ENCODE data around the gene TMEM143.
"Not testable (repeated sequence)": the region's sequence is repeated elsewhere in the genome, so short reads cannot be mapped to it uniquely, and the experiment has no call there.

The TMEM143 gene

DNA sequence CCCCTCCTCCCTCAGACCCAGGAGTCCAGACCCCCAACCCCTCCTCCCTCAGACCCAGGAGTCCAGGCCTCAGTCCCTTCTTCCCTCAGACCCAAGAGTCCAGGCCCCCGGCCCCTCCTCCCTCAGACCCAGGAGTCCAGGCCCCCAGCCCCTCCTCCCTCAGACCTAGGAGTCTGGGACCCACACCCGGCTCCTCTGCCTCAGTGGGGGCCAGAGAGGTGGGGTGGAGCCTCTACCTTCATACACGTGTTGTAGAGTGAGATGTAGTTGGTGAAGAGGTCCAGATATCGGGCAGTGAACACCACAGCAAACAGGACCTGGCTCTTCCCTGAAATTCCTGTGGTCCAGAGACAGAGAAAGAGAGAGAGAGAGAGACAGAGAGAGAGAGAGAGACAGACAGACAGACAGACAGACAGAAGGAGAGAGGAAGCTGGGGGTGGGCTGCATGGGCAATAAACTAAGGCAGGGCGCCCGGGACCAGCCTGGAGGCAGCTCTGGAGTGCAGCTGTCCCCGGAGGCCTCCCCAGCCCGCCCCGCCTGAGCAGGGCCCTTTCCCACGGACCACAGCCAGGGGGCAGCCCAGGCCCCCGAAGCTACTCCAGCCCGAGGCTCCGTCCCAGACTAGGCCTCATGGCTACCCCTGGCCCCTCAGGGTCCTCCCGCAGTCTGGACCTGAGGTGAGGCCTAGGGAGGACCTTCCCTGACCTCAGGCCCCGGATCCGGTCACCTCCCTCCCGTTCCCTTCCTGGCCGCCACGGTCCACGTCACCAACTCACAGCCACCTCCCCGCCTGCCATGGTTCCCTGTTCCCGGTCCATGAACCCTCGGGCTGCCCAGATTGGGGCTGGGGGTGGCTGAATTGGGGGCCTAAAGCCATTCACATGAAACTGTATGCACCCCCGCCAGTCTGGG, 26.7 kb upstream of the TMEM143 start:
- peak; percentile 29 to 30 for DNase-seq

DNA sequence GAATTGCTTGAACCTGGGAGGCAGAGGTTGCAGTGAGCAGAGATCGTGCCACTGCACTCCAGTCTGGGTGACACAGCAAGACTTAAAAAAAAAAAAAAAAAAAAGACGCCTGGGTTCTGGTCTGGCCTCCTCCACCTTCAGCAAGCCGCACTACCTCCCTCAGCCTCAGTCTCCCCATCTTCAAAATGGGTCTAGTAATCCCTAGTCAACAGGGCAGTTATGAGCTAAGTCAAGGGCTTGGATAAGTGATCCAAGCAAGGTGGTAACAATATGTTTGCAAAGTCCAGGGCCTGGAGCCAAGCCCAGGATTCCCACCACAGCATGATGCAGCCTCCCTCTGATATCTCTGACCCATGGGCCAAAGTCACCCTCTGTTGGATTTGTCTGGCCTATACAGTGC, 23.2 kb upstream of the TMEM143 start:
- no peak for DNase-seq

DNA sequence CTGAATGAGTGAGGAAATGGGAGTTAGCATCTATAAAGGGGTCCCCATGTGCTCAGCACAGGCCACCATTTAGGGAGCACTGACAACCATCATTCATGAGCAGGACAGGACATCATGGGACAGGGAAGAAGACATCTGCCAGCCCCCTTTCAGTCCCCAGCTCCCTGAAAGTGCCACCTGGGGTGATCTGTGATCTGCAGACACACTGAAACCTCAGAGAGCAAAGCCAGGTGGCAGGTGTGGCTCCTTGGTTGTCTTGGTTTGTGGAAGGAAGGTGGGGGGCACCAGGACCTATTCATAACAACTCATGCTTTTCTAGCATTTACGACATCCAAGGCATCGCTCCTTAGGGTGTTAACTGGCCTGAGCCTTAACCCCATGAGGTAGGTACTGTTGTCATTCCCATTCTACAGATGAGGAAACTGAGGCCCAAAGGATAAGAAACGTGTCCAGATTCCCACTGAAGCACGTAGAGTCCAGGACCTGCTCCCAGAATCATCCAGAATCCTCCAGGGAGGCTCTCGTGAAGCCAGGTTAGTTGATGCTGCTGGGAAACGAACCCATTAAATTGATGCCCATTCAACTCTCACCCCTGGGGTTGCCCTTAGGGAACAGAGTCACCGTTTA, 21.8 kb upstream of the TMEM143 start:
- DNase-seq, result no peak

DNA sequence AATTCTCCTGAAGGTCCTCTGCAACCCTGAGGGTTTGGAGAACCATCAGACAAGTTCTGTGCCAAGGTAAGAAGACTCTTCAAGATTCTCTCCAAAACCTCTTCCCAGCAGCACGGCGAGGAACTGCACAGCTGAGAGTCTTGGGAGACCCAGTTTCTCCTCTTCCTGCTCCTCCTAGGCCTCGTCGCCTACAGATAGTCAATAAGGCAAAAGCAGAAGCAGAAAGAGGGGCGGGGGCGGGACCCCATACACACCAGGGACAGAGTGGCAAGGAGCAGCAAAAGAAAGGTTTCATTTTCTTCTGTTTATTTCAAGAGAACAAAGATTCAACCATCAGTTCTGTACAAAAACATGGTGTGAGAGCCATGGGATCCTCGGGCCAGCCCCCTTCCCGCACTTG, 18.5 kb upstream of the TMEM143 start:
- DNase-seq, result no peak

DNA sequence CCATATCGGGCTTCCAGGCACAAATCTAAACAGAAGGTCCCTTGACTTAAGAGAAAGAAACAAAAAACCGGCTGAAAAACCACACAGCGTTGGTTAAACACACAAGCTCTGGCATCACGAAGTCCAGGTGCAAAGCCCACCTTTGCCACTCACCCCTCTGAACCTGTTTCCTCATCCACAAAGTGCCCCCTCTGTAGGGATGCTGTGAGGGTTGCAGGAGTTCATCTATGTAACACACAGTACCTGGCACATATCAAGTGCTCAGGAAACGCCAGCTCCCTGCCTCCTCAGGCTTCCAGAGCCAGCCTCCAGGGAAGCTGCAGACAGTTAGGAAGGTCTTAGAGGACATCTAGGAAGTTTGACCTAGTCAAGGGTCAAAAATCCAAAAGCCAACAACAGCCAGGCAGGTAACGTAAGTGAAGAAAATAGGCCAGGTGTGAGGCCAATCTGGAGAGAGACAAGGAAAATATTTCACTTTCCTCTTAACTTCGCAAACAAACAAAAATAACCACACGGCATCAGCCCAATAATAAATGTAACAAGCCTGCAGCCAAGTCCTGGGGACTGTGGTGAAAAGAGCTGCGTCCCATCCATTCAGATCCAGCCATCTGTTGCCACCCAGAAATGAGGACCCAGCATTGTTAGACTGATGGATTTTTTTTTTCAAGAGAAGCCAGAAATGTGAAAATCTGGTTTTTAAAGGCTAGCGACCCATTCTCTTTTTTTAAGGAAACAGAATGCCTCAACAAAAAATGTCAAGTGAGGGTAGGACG, 17.6 kb upstream of the TMEM143 start:
- no peak for DNase-seq

DNA sequence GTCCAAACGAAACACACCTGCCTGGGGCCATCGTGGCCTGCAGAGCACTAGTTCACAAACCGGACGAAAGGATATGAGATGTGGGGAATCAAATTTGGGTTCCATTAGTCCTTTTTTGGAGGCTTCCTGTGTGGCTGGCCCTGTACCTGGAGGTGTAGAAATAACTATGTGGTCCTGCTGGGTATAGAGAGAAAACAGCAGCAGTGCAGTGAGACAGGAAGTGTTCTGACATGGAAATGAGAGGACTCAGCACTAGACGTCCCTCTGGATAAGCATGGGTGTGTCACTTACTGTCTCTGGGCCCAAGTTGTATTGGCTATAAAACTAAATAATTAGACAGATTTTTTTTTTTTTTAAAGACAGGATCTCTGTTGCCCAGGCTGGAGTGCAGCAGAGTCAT, 15.3 kb upstream of the TMEM143 start:
- DNase-seq, result no peak

DNA sequence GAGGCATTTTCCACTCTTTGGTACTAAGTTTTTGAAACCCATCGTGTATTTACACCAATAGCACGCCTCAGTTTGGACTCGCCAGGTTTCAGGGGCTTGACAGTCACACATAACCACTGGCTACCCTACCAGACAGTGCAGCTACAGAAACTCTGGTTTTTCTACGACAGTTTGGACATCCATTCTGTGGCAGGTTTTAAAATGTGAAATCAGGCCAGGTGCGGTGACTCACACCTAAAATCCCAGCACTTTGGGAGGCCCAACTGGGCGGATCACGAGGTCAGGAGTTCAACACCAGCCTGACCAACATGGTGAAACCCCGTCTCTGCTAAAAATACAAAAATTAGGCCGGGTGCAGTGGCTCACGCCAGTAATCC, 14.4 kb upstream of the TMEM143 start:
- no peak for DNase-seq

DNA sequence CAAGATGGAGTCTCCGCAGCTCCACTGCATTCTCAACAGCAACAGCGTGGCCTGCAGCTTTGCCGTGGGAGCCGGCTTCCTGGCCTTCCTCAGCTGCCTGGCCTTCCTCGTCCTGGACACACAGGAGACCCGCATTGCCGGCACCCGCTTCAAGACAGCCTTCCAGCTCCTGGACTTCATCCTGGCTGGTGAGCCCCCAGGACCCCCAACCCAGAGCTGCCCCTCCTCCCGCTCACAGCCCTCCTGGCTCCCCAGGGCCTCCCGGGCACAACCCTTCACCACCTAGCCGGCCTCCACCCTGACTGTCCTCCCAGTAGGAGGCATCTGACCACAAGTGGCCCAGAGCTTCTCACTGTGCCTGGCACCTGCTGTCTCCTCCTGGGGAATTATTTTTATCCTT, 9.8 kb upstream of the TMEM143 start:
- DNase-seq, result no peak

DNA sequence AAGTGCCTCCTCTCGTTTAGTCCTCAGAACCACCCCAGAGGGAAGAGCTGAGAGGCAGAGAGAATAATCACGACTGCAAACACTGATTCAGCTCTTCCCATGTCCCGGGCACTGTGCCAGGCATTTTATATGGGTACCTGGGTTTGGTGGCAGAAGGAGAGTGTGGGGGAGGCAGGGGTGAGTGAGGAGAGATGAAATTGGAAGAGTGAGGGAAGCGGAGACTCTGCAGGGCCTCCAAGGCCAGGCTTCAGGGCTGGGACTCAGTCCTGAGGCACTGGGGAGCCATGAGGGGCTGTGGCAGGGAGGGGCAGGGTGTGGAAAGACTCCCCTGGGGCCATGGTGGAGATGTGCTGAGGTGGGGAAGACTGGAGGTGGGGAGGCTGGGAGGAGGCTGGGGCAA, 9.2 kb upstream of the TMEM143 start:
- peak; percentile 74 to 83 for DNase-seq

DNA sequence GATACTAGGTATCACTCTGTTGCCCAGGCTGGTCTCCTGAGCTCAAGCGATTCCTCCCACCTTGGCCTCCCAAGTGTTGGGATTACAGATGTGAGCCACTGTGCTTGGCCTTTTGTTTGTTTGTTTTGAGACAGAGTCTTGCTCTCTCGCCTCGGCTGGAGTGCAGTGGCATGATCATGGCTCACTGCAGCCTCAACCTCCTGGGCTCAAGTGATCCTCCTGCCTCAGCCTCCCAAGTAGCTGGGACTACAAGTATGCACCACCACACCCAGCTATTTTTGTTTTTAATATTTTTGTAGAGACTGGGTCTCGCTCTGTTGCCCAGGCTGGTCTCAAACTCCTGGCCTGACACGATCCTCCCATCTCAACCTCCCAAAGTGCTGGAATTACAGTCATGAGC, 8.0 kb upstream of the TMEM143 start:
- DNase-seq, result not testable (repeated sequence)

DNA sequence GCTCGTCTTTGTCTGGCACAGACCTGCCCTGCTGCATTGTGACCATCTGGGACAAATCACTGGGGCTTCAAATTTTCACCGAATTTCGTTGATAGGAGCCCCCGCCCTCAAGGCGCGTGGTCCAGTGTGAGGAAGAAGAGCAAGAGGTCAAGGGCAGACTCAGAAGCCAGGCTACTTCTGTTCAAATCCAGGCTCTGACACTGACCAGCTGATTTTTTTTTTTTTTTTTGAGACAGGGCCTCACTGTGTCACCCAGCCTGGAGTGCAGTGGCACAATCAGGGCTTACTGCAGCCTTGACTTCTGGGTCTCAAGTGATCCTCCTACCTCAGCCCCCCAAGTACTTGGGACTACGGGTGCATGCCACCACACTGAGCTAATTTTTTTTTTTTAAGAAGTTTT, 7.6 kb upstream of the TMEM143 start:
- no peak for DNase-seq

DNA sequence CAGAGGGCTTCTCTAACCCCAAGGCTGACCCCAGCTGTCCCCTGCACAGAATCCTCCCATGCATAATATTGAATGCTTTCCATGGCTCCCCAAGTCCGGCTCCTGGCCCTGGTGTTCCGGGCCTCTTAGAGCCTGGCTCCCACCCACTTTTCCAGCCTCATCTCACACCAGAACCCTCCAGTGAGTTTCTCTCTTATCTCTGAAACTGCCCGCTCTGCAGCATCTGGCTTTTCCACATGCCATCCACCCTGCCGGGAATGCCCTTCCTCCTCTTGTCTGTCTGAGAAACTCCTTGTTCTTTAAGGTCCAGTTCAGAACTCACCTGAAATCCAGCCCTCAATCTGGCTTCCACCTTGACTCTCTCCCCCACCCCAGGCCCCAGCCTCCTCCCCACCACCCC, 7.2 kb upstream of the TMEM143 start:
- DNase-seq, result no peak

DNA sequence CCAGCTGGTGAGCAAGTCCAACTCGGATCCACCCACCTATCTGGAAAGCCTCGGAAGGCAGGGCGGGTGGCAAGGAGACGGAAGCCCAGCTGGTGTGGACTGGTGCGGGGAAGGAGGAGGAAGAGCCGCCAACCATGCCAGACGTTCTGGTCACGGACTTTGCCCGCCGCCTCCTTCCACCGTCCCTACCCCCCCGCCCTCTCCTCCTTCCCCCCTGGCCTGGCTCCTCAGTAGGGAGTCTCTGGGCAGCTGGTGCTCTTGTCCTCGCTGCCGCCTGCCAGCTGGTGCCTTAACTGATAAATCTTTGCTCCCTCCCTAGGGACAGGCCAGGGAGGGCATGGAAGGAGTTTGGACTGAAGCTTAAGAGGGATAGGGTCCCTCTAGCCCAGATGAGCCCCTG, 5.2 kb upstream of the TMEM143 start:
- DNase-seq, result no peak

DNA sequence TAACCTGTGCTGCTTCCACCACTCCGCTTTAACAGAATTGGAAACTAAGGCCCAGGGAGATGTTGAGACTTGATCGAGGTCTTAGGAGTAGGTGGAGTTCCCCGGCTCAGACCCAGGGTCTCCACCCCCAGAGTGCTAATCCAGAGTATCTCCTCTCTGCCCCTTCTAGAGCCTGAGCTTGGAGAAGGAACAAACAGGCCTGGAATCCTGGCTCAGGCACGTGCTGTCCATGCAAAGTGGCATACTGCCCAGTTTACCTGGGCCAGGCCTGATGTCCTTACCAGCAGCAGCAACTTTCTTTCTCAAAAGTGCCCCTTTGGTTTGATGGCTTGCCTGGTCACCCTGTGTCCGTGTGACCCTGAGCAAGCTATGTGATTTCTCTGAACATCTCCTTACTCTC, 4.1 kb upstream of the TMEM143 start:
- DNase-seq, result no peak

DNA sequence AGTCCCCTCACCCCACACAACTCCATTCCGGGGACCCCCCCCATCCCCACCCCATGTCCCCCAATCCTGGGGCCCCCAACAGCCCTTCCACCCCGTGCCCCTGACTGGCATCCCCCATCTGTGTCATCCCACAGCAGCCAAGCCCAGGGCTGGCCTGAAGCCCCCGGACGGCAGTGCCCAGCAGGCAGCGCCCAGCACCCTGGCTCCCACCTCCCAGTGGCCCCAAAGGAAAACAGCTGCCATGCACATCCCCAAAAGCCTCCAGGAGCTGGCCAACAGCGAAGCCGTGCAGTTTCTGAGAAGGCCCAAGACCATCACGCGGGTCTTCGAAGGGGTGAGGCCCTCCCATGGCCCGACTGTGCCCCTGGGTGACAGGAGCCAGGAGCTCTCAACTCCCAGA, 1.9 kb upstream of the TMEM143 start:
- DNase-seq, result no peak

DNA sequence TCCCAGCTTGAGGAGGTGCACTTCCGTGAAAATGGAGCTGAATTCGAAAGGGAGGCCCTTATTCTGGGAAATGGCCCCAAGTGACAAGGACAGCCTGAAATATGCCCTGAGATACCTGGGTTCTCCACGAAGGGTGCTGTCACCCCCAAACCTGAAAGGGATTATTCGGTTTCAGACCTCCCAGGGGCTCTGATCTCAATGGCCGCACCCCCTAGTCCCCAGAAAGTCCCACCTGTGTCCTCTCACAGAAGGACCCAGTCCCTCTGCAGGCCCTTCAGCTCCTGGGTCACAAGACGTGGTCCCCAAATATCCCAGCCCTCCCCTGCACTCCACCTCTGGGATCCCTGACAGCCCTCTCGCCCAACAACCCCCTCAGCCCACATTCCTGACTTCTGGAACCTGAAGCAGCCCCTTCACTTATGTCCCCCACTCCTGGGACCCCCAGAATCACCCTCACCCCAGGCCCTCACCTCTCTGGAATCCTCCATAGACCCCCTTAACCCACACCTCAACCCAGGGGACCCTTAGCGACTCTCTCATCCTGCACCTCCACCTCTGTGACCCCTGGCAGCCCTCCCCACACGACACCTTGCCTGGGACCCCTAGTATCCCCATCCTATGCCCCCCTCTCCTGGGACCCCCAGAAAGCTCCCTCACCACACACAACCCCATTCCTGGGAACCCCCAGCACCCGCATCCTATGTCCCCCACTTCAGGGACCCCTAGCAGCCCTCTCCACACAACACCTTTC, 1.0 kb upstream of the TMEM143 start:
- no peak for DNase-seq

DNA sequence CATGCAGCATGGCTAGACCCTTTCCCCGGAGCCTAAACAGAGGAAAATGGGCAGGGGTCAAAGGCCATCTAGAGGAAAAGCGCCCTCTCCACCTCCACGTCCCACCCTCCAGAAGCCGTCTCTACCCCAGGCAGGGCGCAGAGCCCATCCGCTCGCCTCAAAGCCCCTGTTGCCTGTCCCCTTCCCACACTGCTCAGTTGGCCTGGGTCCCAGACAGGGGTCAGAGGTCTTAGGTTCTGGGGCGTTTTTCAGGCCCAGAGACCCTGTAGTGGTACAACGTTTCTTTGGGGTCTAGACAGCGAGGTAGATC, 285 bp downstream of the TMEM143 start:
- DNase-seq, result no peak

DNA sequence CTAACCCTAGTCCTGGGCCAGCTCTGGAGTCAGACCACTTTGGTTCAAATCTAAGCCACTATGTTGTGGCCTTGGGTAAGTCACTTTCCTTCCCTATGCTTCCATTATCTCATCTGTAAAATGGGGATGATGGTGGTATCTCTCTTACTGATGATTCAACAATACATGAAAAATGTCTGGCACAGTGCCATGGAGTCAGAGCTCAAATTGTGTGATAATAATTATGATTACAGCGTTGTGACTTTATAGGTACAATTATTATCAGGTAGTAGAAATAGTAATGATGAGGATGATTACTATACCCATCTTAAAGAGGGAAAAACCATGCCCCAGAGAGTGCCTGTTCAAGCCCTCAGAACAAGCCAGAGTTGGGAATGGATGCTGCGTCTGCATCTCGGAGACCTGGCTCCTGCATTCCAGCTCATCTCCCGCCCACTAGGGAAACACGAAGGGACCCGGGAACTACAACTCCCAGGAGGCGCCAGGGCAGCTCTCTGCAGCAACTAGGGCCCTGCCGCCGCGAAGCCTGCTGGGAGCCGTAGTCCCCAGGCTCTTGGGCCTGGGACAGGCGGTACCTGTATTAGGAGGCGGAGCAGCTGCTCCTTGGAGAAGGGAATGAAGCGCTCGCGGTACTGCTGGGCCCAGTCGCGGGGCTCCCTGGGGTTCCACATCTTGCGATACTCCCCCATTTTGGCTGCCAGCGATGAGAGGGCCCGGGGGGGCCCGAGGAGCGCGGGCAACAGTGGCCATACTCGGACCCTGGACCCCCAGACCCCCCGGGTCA, 832 bp downstream of the TMEM143 start:
- peak; percentile 94 to 97 for DNase-seq

DNA sequence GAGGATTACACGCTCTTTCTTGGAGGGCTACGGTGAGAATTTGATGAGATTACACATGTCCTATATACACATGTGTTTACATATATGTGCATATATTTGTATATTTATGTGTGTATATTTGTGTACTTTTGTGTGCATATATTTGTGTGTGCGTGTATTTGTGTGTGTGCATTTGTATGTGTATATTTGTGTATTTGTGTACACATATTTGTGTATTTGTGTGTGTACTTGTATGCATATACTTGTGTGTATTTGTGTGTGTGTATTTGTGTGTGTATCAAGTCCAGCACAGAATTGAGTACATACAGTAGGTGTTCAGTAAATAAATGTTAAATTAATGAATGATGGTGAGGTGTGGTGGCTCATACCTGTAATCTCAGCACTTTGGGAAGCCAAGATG, 1.8 kb downstream of the TMEM143 start:
- DNase-seq, result no peak

DNA sequence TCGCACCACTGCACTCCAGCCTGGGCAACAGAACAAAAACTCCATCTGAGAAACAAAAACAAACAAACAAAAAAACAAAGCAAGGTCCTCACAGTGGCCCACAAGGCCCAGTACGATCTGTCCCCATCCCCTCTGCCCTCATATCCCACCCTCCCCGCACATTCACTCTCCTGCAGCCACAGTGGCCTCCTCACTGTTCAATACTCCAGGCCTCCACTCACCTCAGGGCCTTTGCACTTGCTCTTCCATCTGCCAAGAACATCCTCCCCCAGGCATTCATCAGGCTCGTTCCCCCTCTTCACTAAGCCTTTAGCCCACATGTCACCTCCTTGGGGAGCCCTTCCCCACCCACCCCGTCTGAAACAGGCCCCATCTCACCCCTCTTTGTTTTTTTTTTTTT, 4.6 kb downstream of the TMEM143 start:
- DNase-seq, result no peak

DNA sequence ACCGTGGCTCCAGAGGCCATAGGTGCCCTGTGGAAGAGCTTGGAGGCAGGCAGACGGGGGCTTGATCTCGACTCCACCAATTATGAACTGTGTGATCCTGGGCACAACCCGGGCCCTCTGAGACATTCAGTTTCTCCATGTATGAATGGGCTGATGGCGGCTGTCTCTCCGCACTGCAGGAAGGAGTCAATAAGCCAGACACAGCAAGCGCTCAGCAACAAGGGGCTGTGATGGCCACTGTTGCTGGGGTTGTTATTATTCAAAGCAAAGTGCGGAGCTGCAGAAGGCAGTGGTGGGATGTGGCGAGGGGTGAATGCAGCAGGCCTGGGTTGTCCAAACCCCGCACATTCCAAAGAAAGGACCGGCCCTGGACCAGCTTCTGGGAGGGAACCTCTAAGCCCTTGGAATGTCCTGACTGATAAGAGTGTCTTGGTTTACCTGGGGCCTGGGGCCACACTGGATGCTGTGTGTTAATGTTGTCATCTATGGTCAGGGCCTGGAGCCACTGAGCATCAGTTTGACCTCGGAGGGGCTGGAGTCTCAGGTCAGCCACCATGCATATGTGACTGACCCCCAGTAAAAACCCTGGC, 8.3 kb downstream of the TMEM143 start:
- no peak for DNase-seq

DNA sequence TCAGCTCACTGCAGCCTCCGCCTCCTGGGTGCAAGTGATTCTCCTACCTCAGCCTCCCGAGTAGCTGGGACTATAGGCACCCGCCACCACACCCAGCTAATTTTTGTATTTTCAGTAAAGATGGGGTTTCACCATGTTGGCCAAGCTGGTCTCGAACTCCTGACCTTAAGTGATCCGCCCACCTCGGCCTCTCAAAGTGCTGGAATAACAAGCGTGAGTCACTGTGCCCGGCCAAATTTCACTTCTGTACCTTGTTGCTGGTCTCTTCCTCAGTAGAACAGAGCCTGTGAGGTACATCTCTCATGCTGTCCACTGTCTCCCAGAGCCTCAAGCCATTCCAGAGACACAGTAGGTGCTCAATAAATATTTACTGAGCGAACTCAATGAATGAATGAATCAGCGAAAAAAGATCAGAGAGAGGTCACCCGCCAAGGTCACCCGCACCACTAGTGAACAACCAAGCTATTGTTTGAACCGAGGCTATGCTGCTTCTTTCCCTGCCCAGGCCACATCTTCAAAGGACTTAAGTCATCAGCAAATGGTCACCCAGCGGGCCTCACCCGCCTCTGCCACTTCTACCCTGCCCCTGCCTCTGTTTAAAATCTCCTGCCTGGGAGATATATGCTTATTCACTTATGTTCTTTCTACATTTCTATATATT, 9.3 kb downstream of the TMEM143 start:
- DNase-seq, result no peak

Data from NCI-H2081 (cell line).